Thyroid gland (tissue), 4 donors: ENCODE results near the gene DMD.

Experiments
- POLR2A ChIP-seq, 2 donors: fragments of 450-650 bp; IDR thresholded peaks; one replicate each; pipeline ENCODE4 v1.6.1; 2017; ENCODE audit warnings: antibody characterized with exemption in 2 of 2, mild to moderate bottlenecking in 2 of 2, moderate library complexity in 1 of 2
- TF ChIP-seq, protein P1 (sequence below), 6 experiments: fragments of 200-600 bp in 3 of 6; fragments of 450-650 bp in 3 of 6; sonication (generic) in 3 of 6; IDR thresholded peaks; one replicate each; pipeline ENCODE4 v1.5.1; 2016 to 2019; ENCODE audit warnings: antibody characterized with exemption in 6 of 6, mild to moderate bottlenecking in 2 of 6, inconsistent platforms in 1 of 6, moderate library complexity in 1 of 6

DNA sequence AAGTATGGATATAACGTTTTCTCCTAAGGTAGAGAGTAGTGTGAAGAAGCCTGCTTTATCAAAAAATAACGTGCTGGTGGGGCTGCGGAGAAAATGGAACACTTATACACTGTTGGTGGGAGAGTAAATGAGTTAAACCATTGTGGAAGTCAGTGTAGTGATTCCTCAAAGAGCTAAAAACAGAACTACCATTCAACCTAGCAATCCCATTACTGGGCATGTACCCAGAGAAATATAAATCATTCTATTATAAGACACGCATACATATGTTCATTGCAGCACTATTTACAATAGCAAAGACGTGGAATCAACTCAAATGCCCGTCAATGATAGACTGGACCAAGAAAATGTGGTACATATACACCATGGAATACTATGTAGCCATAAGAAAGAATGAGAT, 196.4 kb downstream of the DMD start:
- TF ChIP-seq, protein P1, sequence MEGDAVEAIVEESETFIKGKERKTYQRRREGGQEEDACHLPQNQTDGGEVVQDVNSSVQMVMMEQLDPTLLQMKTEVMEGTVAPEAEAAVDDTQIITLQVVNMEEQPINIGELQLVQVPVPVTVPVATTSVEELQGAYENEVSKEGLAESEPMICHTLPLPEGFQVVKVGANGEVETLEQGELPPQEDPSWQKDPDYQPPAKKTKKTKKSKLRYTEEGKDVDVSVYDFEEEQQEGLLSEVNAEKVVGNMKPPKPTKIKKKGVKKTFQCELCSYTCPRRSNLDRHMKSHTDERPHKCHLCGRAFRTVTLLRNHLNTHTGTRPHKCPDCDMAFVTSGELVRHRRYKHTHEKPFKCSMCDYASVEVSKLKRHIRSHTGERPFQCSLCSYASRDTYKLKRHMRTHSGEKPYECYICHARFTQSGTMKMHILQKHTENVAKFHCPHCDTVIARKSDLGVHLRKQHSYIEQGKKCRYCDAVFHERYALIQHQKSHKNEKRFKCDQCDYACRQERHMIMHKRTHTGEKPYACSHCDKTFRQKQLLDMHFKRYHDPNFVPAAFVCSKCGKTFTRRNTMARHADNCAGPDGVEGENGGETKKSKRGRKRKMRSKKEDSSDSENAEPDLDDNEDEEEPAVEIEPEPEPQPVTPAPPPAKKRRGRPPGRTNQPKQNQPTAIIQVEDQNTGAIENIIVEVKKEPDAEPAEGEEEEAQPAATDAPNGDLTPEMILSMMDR (IDR thresholded peaks at IDR 0.05), result no peak
- no peak for TF ChIP-seq POLR2A (IDR thresholded peaks at IDR 0.05)
